Inferior parietal cortex (tissue), 1 donor: ENCODE results near the gene RASSF5.

Source experiments
- DNase-seq: peaks from one replicate; pipeline ENCODE4 v3.0.0-alpha.2; 2016; ENCODE audit errors: extremely low spot score

Gene RASSF5

DNA sequence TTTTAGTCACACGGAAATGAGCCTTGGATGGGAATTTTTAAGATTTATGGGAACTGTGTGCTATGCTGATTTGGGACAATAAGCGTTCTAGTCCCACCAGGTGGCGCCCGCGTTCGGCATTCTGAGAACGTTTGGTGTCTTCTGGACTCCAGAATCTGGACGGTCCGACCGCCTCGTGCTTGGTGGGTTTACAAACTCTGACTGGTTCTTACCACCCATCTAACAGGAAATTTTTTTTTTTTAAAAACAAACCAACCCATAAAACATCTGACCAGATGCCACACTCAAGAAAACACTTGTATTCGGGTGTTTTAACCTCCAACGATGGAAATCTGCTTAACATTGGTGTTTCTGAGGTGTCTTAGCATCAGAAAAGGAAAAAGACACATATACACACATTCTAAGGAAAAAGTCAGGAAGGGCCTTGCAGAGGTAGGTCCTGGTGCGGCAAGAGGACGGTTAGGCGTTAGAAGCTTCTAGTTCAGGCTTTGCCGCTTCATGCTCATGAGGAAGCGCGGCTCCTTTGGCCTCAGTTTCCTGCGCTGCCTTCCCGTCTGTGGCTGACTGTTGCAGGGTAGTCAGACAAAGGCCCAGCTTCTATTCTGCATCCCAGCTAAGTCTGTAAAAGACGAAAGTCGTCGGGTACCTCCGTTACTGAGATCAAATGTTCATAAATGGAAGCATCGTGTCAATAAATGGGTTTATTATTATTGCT lies 127.2 kb downstream of the RASSF5 start:
- DNase-seq: peak; percentile 99

GRCh38 chr1:206635080-206635977 lies 128.0 kb downstream of the RASSF5 start, which contains the start of gene DYRK3:
Gene DYRK3, plus strand, starts transcription at chr1:206635536. Its CDS starts 168 bp downstream, at chr1:206635704.
- peak; percentile 92 for DNase-seq

- DNase-seq: no peak
These were observed 128.6 kb downstream of the RASSF5 start for GRCh38 chr1:206635978-206636345.

GRCh38 chr1:206636671-206637070 lies 129.3 kb downstream of the RASSF5 start:
- DNase-seq: no peak

DNA sequence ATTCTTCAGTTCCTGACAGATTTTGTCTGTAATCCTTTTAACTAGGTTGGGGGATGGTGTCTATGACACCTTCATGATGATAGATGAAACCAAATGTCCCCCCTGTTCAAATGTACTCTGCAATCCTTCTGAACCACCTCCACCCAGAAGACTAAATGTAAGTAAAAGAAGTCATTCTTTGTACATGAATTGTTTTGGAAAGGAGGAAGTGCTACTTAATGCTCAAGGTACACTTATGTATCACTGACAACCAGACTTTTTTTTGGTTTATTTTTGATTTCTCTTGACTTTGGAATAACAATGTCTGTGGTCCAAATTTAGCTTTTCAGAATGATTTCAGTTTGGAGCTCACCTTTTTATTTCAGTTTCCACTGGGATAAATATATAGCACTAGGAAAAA lies 130.3 kb downstream of the RASSF5 start:
- DNase-seq: no peak
